ENCODE results near the gene PTPRN. TPM values are rescaled to one million over a fixed set of nuclear protein-coding genes. Genes with fewer than 3 reads are reported as not detected.

PTPRN gene
- total RNA-seq, 1 experiment from 2014 or later = 11.3 TPM

DNA sequence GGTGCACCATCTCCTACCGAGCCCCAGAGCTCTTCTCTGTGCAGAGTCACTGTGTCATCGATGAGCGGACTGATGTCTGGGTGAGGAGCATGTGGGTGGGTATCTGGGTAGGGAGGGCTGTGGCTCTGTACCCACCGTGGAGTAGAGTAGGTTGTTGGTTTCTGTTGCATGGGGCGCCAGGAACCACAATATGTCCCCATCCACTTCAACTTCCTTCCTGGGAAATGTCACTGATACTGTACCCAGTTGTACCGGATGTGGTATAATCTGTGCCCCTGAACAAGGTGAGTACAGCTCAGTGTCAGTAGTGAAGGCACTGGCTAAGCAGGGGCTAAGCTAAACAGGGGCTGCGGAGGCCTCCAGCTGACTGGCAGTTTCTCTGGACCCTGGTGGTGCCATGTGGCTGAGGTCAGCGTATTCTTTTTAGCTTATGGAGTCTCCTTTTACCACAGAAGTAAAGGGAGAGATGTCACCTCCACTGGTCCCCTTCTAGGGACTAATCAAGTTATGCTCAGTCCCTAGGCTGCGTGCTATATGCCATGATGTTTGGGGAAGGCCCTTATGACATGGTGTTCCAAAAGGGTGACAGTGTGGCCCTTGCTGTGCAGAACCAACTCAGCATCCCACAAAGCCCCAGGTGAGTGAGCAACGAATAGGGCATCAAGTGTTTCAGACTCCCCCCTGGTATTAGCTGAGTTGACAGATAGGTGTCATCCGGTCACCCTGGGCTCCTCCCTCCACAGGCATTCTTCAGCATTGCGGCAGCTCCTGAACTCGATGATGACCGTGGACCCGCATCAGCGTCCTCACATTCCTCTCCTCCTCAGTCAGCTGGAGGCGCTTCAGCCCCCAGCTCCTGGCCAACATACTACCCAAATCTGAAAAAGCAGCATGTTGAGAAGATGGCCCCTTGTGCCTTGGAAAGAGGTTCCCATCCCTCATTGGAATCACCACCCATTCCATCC lies 61.2 kb downstream of the PTPRN start:
- no peak for DNase-seq (ENCODE audit: extremely low read depth, low read depth)

- DNase-seq (ENCODE audit: extremely low read depth, low read depth) = no peak
Measured at GRCh38 chr2:219246559-219246958, 62.6 kb downstream of the PTPRN start.

DNA sequence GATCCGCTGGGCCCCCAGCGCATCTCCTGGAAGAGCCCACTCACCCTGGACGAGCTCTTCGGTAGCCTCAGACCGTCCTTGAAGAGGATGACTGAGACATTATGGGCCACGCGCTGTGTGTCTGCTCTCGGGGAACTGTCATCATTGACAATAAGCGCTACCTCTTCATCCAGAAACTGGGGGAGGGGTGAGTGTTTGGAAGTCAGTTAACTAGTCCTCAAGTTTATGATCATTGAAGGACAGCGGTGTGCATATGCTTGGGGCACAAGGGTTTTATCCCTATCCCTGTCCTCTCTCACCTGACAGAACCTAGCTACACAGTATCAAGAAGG lies 63.3 kb downstream of the PTPRN start:
- DNase-seq (ENCODE audit: extremely low read depth, low read depth) = no peak

DNA sequence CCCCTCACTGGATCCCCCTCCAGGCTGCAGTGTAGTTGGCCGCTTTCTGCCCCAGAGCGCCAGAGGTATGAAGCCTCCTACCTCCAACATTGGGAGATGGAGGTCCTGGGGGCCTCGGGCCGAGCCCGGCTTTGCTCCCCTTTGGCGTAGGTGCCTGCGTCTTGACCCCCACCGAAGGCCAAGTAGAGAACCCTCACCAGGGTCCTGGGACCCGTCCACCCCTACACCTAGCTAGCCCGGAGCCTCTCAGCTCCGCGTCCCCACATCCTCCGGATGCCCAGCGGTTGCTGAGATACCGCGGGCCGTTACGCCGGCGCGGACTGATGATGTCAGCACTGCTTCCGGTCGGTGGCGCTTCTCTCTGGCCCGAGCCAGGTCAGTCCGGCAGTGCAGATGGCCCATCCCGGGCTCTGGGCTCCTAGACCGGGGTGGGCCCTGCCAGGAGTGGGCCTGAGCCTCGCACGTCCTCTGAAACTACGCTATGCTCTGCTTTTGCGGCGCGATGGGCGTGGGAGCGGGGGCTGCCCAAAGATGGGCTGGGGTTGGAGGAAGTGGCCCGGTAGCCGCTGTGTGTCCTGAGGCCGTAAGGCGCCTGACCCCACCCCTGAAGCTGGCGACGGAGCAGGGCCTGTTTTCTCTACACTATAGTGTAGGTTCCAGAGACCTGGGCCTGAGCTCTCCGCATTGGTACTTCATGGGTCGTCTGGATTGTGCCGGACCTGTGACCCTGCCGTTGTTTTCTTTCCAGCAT lies 63.9 kb downstream of the PTPRN start, which contains the start of the genes GLB1L and STK16:
GLB1L (minus strand) TSS at position 297 of the 751 bp plus-strand sequence. CDS start 1,871 bp downstream, outside the sequence.
STK16 (plus strand) TSS at position 332 of the 751 bp plus-strand sequence. CDS start 521 bp downstream, outside the sequence.
- peak; percentile 90 for DNase-seq (ENCODE audit: extremely low read depth, low read depth)

DNA sequence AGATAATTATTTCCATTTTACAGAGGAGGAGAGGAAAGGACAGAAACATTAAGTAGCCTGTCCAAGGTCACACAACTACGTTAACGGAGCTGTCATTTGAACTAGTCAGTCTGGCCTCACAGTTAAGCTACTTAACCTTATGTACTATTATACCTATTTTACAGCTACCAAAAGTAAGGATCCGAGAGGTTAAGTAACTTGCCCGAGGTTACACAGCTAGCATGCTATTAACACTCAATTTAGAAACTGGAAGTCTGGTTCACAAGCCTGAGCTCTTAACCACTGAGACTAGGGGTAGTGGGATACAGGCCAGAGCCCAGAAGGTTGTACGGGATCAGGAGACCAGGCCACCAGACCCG lies 64.4 kb downstream of the PTPRN start:
- no peak for DNase-seq (ENCODE audit: extremely low read depth, low read depth)

- no peak for DNase-seq (ENCODE audit: extremely low read depth, low read depth)
Measured at GRCh38 chr2:219243291-219243761, 65.9 kb downstream of the PTPRN start.

Small RNA genes lying within 50 kb of the gene (small RNA-seq; reads per million reads assigned to genes)
- gene AC053503.3 = 0 reads per million in 2 experiments
- gene MIR153-1 = 0.02 to 0.82 reads per million in 2 experiments

Other genes with a start within 250 kb of the PTPRN start
- gene IHH, start 248.5 kb downstream of the PTPRN start, total RNA-seq (2014; rRNA removed; shearing (Covaris generic)) = not detected in 2 replicates
- gene NHEJ1, start 148.6 kb downstream of the PTPRN start, total RNA-seq (2014; rRNA removed; shearing (Covaris generic)) = 26.1 and 32.7 TPM in 2 replicates
- 1.4 and 1.7 TPM in 2 replicates for gene SLC23A3, start 139.4 kb downstream of the PTPRN start, total RNA-seq (2014; rRNA removed; shearing (Covaris generic))
- 21.7 and 23.8 TPM in 2 replicates for gene CNPPD1, start 132.5 kb downstream of the PTPRN start, total RNA-seq (2014; rRNA removed; shearing (Covaris generic))
- gene RETREG2, start 131.1 kb downstream of the PTPRN start, total RNA-seq (2014; rRNA removed; shearing (Covaris generic)) = 55.2 and 58.6 TPM in 2 replicates
- gene ZFAND2B, start 102.6 kb downstream of the PTPRN start, total RNA-seq (2014; rRNA removed; shearing (Covaris generic)) = 21.5 and 22.1 TPM in 2 replicates
- gene ABCB6, start 90.4 kb downstream of the PTPRN start, total RNA-seq (2014; rRNA removed; shearing (Covaris generic)) = 62.5 and 67.7 TPM in 2 replicates
- gene ATG9A, start 79.8 kb downstream of the PTPRN start, total RNA-seq (2014; rRNA removed; shearing (Covaris generic)) = 44.2 and 44.9 TPM in 2 replicates
- gene ANKZF1, start 79.6 kb downstream of the PTPRN start, total RNA-seq (2014; rRNA removed; shearing (Covaris generic)) = 38.8 and 48.0 TPM in 2 replicates
- 14.0 and 15.8 TPM in 2 replicates for gene GLB1L, start 64.0 kb downstream of the PTPRN start, total RNA-seq (2014; rRNA removed; shearing (Covaris generic))
- gene STK16, start 63.9 kb downstream of the PTPRN start, total RNA-seq (2014; rRNA removed; shearing (Covaris generic)) = 20.9 and 25.3 TPM in 2 replicates
- not detected in 2 replicates for gene TUBA4B, start 56.2 kb downstream of the PTPRN start, total RNA-seq (2014; rRNA removed; shearing (Covaris generic))
- 32.9 and 39.4 TPM in 2 replicates for gene TUBA4A, start 55.5 kb downstream of the PTPRN start, total RNA-seq (2014; rRNA removed; shearing (Covaris generic))
- 15.2 and 17.4 TPM in 2 replicates for gene DNAJB2, start 30.0 kb downstream of the PTPRN start, total RNA-seq (2014; rRNA removed; shearing (Covaris generic))
- not detected in 2 replicates for gene RESP18, start 23.3 kb upstream of the PTPRN start, total RNA-seq (2014; rRNA removed; shearing (Covaris generic))
- 50.8 and 55.2 TPM in 2 replicates for gene DNPEP, start 78.5 kb upstream of the PTPRN start, total RNA-seq (2014; rRNA removed; shearing (Covaris generic))
- 0.38 and 0.50 TPM in 2 replicates for gene DES, start 109.0 kb upstream of the PTPRN start, total RNA-seq (2014; rRNA removed; shearing (Covaris generic))
- gene SPEG, start 125.4 kb upstream of the PTPRN start, total RNA-seq (2014; rRNA removed; shearing (Covaris generic)) = 0.29 and 0.99 TPM in 2 replicates
- 36.8 and 40.2 TPM in 2 replicates for gene GMPPA, start 189.5 kb upstream of the PTPRN start, total RNA-seq (2014; rRNA removed; shearing (Covaris generic))
- 0.17 and 0.43 TPM in 2 replicates for gene ASIC4, start 205.1 kb upstream of the PTPRN start, total RNA-seq (2014; rRNA removed; shearing (Covaris generic))
- 52.4 and 67.1 TPM in 2 replicates for gene CHPF, start 234.4 kb upstream of the PTPRN start, total RNA-seq (2014; rRNA removed; shearing (Covaris generic))
- gene TMEM198, start 234.6 kb upstream of the PTPRN start, total RNA-seq (2014; rRNA removed; shearing (Covaris generic)) = 0.59 and 0.87 TPM in 2 replicates

All from NCI-H460 (cell line).